Ureter (tissue), 1 donor: ENCODE results near the gene NFX1. TPM values are rescaled to one million over a fixed set of nuclear protein-coding genes. Genes with fewer than 3 reads are reported as not detected.
A peak's percentile ranks its signal among the peaks of the same experiment; 100 is the strongest.
"Not testable (repeated sequence)": the region's sequence is repeated elsewhere in the genome, so short reads cannot be mapped to it uniquely, and the experiment has no call there.

ENCODE experiments used
- DNase-seq: peaks from one replicate; pipeline ENCODE4 v3.0.0-alpha.2; 2020; ENCODE audit warnings: low spot score
- total RNA-seq: library from RNA; stranded (reverse); gene quantifications from one replicate; pipeline ENCODE4 v1.2.4, GENCODE V29; 2023
- donor health status: DM: yes; HTN: yes; CAD: no.

NFX1 gene
- total RNA-seq, 1 donor from 2014 or later = 50.9 TPM

DNA sequence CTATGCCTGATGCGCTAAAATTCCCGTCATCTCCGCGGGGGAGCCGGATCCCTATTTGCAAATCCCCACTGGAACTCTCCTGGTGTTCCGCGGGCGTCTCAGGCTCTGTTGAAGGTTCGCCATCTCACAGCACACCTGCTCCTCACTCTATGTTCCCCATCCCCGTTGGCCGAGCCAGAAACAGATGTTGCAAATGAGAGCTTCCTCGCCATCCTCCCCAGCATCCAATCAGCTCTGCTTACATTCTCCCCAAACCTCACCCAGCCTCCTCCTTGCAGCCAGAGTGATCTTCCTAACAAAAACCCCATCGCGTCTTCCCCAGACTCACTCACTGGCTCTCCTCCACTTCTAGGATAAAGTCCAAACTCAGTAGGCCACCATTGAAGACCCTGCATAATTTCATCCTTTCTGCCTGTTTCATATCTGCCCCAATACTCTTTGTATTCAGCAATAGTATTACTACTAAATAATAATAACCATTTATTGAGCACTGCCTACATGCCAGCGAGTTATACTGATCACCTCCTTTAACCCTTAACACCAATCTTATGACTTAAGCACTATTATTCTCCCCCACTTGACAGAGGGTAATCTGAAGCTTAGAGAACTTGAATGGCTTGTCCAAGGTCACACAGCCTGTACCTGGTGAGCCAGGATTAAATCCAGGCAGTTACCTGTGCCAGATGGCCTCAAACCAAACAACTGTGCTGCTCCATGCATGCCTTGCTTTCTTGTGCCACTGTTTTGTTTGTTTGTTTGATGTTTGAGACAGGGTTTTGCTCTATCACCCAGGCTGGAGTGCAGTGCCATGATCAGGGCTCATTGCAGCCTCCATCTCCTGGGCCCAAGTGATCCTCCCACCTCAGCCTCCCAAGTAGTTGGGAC lies 98.0 kb downstream of the NFX1 start:
- no peak for DNase-seq

DNA sequence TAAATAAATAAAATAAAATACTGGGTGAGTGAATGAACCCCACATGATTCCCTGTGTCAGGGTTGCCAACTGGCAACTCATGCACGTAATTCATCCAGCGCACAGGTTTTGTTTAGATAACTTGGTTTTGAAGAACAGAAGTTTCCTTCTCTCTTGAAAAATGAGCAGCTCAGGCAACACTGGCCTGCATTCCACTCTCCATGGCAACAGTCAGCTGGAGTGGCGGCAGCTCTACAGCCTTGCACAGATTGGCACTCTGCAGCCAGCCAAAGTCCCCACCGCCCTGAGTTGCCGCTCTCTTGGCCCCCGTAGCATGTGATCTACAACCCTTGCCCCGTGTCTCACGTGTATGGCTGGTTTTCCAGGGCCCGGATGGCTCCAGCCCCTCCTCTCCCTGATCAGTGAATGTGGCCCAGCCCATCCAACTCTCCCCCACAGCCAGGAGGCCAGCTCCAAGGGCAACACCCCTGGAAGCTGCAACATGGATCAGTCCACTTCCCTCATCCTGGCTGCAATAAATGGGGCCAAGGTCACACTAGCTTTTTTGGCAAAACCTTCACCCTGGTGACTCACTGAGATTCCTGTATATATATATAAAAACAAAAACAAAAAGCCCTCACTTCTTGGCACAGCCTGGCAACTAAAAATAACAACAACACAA lies 100.9 kb downstream of the NFX1 start:
- DNase-seq = peak; percentile 72

DNA sequence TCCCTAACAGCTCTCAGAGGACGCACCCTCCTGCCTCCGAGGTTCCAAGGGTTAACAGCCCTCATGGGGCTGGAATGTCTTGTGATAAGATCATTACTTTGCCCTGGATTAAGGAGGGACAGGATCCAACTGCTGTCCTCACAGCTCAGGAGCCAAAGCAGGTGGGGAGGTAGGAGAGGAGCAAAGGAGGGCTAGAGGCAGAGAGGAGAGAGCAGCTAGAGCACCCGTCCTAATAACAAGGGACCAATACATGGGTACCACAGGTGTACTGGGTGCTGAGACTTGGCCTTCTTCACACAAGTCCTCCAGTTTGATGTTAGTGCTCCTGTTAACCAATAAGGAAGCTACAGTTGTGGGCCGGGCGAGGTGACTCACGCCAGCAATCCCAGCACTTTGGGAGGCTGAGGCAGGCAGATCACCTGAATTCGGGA lies 102.3 kb downstream of the NFX1 start:
- not testable (repeated sequence) for DNase-seq

DNA sequence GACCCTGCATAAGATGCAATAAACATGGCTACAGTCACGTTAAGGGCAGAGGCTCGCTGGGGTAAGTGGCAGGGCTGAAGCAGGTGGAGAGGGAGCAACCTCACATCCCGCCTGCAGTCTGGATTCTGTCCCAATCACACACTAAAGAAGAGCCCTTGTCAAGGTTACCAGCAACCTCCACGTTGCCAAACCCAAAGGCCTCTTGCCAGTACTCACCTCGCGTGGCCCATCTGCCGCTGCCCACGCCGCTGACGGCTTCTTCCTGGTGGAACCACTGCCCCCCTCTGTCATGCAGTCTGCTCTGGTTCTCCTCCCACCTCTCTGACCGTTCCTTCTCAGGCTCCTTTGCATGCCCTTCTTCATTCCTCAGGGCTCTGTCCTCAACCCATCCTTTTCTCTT lies 103.3 kb downstream of the NFX1 start:
- no peak for DNase-seq

DNA sequence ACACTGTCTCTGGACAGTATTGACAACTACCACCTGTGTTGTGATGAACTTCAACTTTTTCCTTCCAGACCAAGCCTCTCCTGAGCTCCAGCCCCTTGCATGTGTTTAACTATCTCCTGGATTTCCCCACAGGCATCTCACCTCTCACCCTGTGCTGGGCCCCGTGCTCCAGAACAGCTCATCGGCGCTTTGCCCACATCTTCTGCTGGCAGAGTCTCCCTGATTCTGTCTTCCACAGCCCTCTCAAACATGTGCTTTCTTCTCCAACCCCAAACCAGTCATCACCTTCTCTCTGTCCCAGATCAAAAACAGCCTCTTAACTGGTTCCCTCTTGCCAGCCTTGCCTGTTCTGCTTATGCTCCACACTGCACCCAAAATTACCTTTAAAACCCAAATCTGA lies 103.7 kb downstream of the NFX1 start:
- DNase-seq = not testable (repeated sequence)

DNA sequence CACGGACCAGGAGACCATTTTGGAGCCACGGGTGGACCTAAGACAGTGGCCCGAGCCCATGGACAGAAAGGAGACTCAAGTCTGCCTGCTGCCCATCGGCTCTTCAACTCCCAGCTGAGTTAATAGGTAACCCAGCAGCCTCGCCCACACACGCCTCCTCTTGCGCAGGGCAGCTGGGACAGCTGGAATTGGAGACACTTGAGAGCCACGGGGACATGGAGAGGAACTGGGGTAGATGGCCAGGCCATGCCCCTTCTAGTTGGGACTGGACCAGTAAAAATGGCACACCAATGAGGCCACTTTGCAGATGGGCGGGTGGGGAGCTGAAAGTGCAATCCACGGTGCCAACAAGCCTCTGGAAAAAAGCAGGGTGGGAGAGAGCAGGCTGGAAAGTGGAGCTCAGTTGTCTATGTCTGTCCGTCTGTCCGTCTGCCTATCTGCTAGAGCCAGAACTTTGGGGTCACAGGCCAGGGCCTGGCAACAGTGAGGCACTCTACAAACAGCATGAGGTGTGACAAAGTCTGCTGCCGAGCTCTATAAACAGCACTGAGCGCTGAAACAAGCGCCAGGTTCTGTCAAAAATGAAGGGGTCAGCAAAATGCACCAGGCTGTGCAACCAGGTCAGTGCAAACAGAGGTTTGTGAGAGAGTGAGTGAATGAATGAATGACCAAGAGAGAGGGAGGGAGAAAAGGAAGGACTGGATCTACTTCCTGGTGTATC lies 105.0 kb downstream of the NFX1 start:
- peak; percentile 57 for DNase-seq

DNA sequence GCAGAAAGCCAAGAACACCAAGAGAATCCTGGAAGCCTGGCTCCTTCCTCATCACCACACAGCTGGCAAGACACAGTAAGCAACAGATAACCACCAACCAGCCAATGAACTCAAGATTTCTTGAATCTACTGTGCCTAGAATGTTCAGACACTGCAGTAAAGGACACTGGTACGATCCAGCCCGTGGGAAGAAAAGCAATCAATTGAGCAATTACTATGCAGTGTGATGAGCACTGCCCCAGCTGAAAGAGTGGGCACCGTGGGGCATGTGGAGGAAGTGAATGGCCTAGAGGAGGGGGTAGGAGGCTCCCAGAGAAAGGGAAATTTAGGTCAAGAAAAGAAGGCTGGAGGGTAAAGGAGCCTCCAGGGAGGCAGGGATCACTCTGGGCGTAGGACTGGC lies 107.5 kb downstream of the NFX1 start:
- not testable (repeated sequence) for DNase-seq

DNA sequence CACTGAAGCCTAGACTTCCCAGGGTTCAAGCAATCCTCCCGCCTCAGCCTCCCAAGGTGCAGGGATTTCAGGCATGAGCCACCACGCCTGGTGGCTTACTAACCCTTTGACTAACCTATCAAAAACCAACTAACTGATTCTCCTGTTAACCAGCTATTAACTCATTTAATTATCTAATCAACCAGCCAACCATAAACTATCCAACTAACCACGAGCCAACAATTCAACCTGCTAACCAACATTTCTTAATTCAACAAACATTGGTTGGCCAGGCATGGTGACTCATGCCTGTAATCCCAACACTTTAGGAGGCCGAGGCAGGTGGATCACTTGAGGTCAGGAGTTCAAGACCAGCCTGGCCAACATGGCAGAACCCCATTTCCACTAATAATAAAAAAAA lies 108.7 kb downstream of the NFX1 start:
- DNase-seq = not testable (repeated sequence)

DNA sequence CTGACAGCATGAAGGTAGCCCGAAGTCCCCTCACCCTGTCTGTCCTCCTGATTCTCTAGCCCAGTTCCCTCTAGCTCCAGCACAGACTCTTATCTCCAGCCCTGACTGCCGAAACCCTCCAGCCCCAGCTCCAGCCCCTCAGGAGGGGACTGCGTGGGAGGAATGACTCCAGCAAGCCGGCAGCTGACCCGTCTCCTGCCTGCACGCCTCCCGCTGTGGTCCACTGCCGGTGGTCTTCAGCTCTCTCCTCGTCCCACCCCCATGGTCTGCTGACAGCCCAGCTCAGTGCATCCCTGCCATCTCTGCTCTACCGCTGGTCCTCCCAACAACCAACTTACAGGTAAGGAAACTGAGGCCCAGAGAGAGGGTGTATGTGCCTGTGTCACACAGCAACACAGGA lies 111.5 kb downstream of the NFX1 start:
- DNase-seq = not testable (repeated sequence)

DNA sequence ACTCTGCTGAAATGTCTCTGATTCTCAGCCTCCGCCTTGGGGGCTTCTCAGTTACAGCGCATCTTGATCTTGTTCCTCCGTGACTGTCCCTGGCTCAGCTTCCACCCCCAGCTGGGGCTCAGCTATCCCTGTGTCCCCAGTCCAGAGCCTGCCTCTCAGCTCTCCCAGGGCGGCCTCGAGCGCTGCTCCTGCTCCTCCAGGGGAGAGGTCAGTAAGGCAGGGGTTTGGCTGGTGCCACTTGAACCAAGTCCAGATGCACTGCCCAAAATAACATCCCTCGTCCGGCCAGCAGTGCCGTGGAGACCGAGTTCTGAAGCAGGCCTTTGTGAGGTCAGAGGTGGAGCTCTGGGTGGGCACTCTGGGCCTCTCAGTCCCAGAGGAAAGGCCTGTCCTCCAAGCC lies 112.1 kb downstream of the NFX1 start, which contains the start of gene AQP7:
TSS of gene AQP7 (minus strand) at position 198 of the 400 bp plus-strand sequence. CDS start 1,306 bp downstream, outside the sequence.
- not testable (repeated sequence) for DNase-seq

DNA sequence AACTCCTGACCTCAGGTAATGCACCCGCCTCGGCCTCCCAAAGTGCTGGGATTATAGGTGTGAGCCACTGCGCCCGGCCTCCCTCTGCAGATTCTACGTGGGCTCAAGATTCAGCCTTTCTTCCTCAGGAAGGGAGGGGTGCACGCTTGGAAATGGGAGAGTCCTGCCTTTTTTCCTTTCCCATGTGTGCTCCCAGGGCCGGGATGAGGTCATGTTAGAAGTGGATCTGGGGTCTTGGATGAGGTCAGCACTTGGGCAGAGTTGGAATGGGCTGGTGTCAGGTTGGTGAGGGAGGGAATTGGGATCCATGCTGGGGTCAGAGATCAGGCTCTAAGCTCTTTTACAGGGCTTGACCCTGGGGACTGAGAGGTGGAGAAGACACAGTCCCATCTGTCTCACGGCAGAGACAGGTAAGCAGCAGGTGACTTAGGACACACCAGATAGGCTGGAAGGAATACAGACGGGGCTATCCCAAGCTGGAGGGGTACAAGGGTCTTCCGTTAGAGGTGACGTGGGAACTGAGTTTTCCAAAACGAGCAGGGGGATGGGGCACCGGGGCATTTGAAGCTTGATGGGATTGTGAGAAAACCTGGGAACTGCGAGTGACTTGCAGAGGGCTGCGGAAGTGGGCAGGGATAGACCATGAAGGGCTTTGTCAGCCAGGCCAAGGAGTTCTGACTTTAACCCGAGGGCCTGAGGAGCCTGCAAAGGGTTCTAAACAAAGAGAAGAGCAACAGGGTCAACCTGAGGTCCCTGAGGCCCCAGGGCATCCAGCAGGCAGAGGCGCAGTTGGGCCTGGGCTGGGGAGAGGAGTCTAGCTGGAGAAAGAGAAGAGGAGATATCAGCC lies 113.8 kb downstream of the NFX1 start:
- DNase-seq = no peak

DNA sequence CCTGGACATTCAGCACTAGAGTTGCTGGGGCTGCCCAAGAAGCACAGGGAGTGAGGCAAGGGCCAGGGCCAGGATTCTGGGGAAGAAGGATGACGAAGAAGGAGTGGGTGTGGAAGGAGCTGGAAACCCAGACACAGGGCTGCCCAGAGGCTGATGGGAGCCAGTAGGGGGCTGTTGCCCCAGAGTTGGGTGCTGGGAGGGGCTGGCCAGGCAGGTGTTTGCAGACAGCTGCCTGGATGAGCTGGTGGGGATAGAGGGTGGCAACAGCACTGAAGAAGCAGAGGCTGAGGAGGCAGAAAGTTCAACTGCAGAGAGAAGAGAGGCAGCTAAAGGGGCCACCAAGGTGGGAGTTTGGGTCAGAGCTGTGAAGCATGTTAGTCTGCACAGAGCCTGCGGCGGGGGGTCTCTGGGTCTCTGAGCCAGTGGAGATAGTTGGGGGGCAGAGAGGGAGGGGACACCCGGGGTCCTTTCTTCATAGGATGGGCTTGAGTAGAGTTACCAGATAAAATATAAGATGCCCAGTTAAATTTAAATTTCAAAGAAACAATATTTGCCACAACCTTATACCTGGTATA lies 114.6 kb downstream of the NFX1 start:
- DNase-seq = no peak

DNA sequence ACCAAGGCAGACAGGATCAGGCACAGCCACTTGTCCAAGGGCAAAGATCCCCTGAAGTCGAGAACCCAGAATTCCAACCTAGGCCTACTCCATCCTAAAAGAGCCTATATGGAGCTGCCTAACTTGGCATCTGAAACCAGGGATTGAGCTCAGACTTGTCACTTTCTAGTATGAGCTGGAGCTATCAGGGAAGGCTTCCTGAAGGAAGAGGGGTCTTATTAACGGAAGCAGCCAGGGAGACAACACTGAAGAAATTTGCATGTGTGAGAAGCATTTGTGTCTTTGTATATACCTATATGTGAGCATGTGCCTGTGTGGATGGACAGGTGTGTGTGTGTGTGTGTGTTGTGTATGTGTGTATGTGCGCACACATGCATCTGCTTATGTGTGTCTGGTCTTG lies 116.7 kb downstream of the NFX1 start:
- DNase-seq = no peak

DNA sequence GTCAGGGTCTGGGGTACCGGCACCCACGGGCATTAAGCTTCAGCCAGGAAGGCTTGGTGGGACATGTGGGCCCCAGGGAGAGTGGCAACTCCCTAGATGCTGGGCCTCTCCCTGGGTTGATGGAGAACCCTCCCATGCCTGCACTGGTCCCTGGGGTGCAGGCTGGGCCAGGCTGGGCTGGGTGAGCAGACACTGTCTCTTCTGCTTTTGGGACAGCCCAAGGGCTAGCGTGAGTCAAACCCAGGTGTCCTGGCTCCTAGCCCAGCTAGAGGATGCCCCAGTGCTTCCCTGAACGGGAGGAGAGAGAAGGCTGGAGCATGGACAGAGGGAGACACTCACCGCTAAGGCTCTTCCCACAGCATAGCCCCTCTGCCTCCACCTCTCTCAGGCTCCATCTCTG lies 117.8 kb downstream of the NFX1 start:
- no peak for DNase-seq

DNA sequence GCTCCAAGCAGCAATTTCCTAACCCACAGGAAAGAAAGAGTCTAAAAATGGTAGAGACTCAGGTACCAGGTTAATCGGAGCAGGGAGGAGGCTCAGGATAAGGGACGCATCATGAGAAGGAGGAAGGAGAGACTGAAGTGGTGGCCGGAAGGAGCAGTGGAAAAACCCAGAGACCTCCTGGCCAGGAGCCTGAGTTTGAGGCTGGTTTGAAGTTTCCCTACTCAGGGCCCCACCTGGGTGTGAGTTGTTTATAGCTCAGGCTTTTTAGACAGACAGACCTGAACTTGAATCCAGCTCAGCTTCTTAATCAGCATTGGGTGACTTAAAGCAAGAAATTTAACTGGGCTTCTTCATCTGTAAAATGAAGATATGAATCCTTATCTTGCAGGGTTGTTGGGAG lies 124.0 kb downstream of the NFX1 start:
- DNase-seq = no peak

DNA sequence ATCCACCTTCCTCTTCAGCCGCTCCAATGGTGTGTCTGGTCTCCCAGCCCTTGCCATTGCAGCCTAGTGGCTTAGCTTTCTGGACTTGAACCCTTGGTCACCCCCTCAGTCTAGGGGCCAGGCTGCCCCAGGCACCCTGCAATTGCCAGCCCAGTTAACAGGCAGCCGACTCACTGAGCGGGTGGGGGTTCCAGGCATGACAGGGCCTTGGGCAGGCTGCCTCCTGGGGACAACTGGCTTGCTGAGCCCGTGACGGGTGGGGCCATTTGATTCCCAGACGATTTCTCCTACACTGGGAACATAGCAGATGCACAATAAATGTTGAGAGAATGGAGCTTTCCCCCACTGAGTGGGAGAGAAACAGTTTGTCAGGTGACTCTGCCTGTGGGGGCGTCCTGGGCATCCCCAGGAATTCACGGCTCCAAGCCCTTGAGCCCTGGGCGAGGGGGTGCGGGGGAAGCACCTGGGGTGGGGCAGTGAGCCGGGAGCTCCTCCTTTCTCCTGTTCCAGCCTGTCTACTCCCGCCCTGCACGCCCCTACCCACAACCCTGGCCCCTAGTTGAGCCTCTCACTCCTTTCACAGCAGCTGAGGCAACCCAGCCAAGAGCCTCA lies 124.7 kb downstream of the NFX1 start:
- DNase-seq = no peak

DNA sequence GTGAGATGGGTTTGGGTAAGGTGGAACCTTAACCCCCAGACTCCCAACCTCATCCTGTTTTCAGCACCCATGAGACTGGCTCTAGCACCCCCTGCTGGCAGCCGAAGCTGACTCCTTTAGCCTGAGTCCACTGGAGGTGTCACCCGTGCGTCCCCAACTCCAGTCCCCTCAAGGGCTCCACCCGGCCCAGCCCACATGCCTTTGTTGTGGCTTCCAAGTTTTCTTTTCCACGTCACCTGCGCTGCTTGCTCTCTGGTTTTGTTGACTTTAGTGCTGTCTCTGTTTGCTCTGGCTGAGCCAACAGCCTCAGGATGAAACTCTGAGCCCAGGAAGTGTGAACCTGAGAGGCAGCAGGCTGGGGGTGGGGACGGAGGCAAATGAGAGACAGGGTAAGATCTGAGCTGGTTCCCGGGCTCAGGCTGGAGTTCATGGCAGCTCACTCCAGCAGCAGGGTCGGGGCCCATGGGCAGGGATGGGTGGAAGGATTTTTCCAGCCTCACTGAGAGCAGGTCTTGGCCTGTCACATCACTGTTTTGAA lies 125.3 kb downstream of the NFX1 start:
- peak; percentile 85 for DNase-seq

DNA sequence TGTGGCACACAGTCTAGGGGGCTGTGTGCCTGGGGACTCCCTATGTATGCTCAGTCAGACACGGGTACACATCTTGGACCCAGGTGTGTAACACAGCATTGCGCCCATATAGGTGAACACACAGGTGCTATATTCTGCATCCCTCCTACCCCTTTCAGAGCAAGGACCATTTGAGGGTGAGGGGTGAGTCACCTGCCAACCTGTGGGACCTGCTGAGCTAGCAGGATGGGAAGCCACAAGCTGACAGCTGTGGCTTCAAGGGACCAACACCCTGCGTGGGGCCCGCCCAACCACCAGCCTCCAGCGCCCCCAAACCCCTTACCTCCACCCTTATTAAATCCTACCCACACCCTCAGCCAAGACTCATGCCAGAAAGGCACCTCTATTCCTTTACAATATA lies 126.7 kb downstream of the NFX1 start:
- no peak for DNase-seq

DNA sequence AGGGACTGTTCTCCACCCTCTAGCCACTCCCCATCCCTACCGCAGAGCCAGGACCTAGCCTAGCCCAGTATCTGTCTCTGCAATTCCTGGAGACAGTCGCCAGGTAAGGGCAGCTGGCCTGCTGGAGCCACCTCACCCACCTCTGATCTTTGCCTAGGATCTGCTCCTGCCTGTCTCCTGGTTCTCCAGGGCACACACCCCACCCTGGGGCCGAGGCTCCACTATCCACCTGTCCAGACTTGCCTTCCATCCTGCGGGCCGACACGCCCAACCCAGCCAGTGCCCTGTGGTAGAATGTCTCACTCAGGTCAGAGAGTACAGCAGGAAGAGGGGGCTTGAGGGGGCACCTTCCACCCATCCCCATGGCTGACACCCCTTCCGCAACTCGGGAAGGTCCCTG lies 127.8 kb downstream of the NFX1 start:
- peak; percentile 73 for DNase-seq

DNA sequence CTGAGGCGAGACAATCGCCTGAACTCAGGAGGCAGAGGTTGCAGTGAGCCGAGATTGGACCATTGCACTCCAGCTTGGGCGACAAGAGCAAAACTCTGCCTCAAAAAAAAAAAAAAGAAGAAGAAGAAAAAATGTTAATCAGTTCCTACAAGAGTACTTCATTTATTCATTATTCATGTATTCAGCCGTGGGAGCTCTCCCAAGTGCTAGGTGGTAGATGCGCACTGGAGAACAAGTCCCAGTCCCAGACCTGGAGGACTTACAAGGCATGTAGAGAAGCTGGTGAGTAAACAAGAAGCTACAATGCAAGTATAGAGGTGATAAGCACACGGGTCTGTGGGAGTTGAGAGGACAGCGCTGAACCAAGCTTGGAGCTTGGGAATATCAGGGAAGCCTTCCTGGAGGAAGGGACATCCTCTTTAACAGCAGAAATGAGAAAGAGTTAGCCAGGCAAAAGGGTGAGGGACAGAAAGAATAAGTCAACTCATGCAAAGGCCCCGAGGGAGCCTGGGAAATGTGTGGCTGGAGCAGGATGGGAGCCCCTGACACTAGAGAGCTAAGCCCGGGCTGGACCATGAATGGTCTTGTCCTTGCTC lies 129.5 kb downstream of the NFX1 start:
- no peak for DNase-seq
